ENCODE data around the gene STON2.
A peak's percentile ranks its signal among the peaks of the same experiment; 100 is the strongest.

The STON2 gene

DNA sequence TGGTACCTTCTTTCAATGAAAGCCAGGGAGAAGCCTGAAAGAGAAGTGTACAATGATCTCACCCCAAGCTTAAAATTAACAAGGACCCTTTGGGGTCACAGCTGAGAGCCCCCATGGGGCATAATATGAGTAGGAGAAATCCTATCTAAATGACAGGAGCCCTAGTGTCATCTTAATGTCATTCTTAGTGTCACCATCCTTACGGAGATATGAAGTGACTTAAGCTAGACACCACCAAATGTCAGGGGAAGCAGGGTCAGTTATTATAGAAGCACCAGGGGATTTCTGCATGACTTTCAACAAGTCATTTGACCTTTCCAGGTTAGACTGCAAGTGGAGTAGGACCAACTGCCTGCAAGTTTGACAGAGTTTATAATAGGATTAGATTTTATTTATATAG is 28.9 kb upstream of the STON2 start:
- H3K36me3 Mint-ChIP-seq (ENCODE audit: low read depth): peaks cover 10% of the 10 kb centered on the region
- no peak overlapping the region for H3K4me3 Mint-ChIP-seq
- H3K9me3 Mint-ChIP-seq: no peaks in the 10 kb centered on the region
- peaks cover 33% of the 10 kb centered on the region for H3K27me3 Mint-ChIP-seq (ENCODE audit: low read depth)
- H3K27ac Mint-ChIP-seq: no peak overlapping the region
- peaks cover 27% of the 10 kb centered on the region for H3K4me1 Mint-ChIP-seq
- TF ChIP-seq CTCF (IDR thresholded peaks at IDR 0.05; ENCODE audit: unreplicated experiment in 3 of 3): no peak

- peak overlapping the region in 2 of 3 experiments; percentile 28 to 61 for H3K27ac Mint-ChIP-seq
- peak overlapping the region; percentile 23 to 46 (median 43) for H3K4me3 Mint-ChIP-seq
- H3K4me1 Mint-ChIP-seq: peaks cover 26% of the 10 kb centered on the region
- H3K9me3 Mint-ChIP-seq: no peaks in the 10 kb centered on the region
- peaks cover 18% of the 10 kb centered on the region for H3K27me3 Mint-ChIP-seq (ENCODE audit: low read depth)
- TF ChIP-seq CTCF (IDR thresholded peaks at IDR 0.05; ENCODE audit: unreplicated experiment in 3 of 3): no peak
- H3K36me3 Mint-ChIP-seq (ENCODE audit: low read depth): peaks cover 10% of the 10 kb centered on the region
Observed at GRCh38 chr14:81427348-81428058, 27.4 kb upstream of the STON2 start.

- Mint-ChIP-seq H3K4me3 (no peak overlapping the region), H3K27me3 (ENCODE audit: low read depth) (peaks cover 3% of the 10 kb centered on the region), H3K9me3 (no peaks in the 10 kb centered on the region), H3K4me1 (peaks cover 20% of the 10 kb centered on the region), H3K27ac (peak overlapping the region; percentile 28 to 62 (median 45)), H3K36me3 (ENCODE audit: low read depth) (peaks cover 25% of the 10 kb centered on the region)
- no peak for TF ChIP-seq CTCF (IDR thresholded peaks at IDR 0.05; ENCODE audit: unreplicated experiment in 3 of 3)
Observed at GRCh38 chr14:81423504-81423903, 23.4 kb upstream of the STON2 start.

DNA sequence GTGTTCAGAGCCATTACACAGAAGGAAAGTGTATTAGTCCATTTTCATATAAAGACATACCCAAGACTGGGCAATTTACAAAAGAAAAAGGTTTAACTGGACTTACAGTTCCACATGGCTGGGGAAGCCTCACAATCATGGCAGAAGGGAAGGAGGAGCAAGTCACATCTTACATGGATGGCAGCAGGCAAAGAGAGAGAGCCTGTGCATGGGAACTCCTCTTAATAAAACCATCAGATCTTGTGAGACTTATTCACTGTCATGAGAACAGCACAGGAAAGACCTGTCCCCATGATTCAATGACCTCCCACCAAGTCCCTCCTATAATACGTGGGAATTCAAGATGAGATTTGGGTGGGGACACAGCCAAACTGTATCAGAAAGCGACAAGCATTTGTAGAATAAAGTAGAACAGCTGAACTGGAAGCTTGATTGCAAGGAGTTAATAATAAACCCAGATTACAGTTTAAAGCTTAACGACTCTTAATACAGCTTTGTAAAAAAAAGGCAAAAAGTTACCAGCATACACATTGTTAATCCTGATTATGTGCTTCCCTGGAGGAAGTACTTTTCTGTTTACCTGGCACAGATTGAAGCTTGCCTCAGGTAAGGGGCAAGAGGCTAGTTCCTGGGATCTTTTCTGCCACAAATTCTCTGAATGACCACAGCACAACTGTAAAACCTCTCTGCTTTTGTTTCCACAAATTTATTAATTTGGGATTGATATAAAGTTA is 18.1 kb upstream of the STON2 start:
- no peak overlapping the region for H3K4me3 Mint-ChIP-seq
- no peak overlapping the region for H3K27ac Mint-ChIP-seq
- H3K9me3 Mint-ChIP-seq: peaks cover 9% of the 10 kb centered on the region
- peaks cover 42% of the 10 kb centered on the region for H3K36me3 Mint-ChIP-seq (ENCODE audit: low read depth)
- no peak for TF ChIP-seq CTCF (IDR thresholded peaks at IDR 0.05; ENCODE audit: unreplicated experiment in 3 of 3)
- H3K27me3 Mint-ChIP-seq (ENCODE audit: low read depth): no peaks in the 10 kb centered on the region
- peaks cover 2% of the 10 kb centered on the region for H3K4me1 Mint-ChIP-seq

- Mint-ChIP-seq H3K4me3 (no peak overlapping the region), H3K27ac (peak overlapping the region in 1 of 3 experiments; percentile 11), H3K9me3 (peaks cover 9% of the 10 kb centered on the region), H3K4me1 (no peaks in the 10 kb centered on the region), H3K27me3 (ENCODE audit: low read depth) (no peaks in the 10 kb centered on the region), H3K36me3 (ENCODE audit: low read depth) (peaks cover 42% of the 10 kb centered on the region)
- no peak for TF ChIP-seq CTCF (IDR thresholded peaks at IDR 0.05; ENCODE audit: unreplicated experiment in 3 of 3)
Observed at GRCh38 chr14:81416981-81417380, 16.9 kb upstream of the STON2 start.
